NCI-H510A (cell line): ENCODE measurements around the gene CDCP1.
"Not testable (repeated sequence)": the region's sequence is repeated elsewhere in the genome, so short reads cannot be mapped to it uniquely, and the experiment has no call there.

Source experiments
- DNase-seq: peaks from one replicate; lab custom pipeline; 2025; lab: John Stamatoyannopoulos, UW

The CDCP1 gene

GRCh38 chr3:45171283-45171682 lies 25.1 kb upstream of the CDCP1 start:
- DNase-seq, result no peak

- DNase-seq, result no peak
These were observed 23.9 kb upstream of the CDCP1 start for GRCh38 chr3:45170096-45170495.

GRCh38 chr3:45169125-45169904 lies 23.1 kb upstream of the CDCP1 start:
- DNase-seq, result no peak

GRCh38 chr3:45168451-45168850 lies 22.3 kb upstream of the CDCP1 start:
- no peak for DNase-seq

GRCh38 chr3:45167011-45167911 lies 21.1 kb upstream of the CDCP1 start:
- peak; percentile 73 for DNase-seq

GRCh38 chr3:45166321-45166879 lies 20.2 kb upstream of the CDCP1 start:
- no peak for DNase-seq

- DNase-seq, result no peak
These were observed 19.5 kb upstream of the CDCP1 start for GRCh38 chr3:45165497-45166283.

- no peak for DNase-seq
These were observed 17.9 kb upstream of the CDCP1 start for GRCh38 chr3:45164056-45164455.

- DNase-seq, result no peak
These were observed 17.3 kb upstream of the CDCP1 start for GRCh38 chr3:45163481-45163880.

GRCh38 chr3:45154641-45155147 lies 8.5 kb upstream of the CDCP1 start:
- DNase-seq, result no peak

GRCh38 chr3:45153658-45154437 lies 7.7 kb upstream of the CDCP1 start:
- no peak for DNase-seq

GRCh38 chr3:45152307-45152706 lies 6.1 kb upstream of the CDCP1 start:
- DNase-seq, result no peak

- DNase-seq, result no peak
These were observed 4.9 kb upstream of the CDCP1 start for GRCh38 chr3:45151100-45151499.

- DNase-seq, result no peak
These were observed 2.7 kb upstream of the CDCP1 start for GRCh38 chr3:45148921-45149320.

- no peak for DNase-seq
These were observed 955 bp downstream of the CDCP1 start for GRCh38 chr3:45145223-45145622.

GRCh38 chr3:45143673-45144671 lies 2.2 kb downstream of the CDCP1 start:
- no peak for DNase-seq

GRCh38 chr3:45140770-45141155 lies 5.4 kb downstream of the CDCP1 start:
- DNase-seq, result not testable (repeated sequence)

- DNase-seq, result no peak
These were observed 5.9 kb downstream of the CDCP1 start for GRCh38 chr3:45140141-45140769.
